ENCODE measurements around the gene NADSYN1.

- TF ChIP-seq RAD21 (conservative IDR thresholded peaks at IDR 0.05) (no peak), CTCF (IDR thresholded peaks at IDR 0.05; ENCODE audit: poor library complexity, severe bottlenecking) (no peak)
Observed at GRCh38 chr11:71432761-71433647, 20.0 kb upstream of the NADSYN1 start.
